ENCODE results near the gene ADAMTSL1.

- TF ChIP-seq ZNF142 (CRISPR knock-in tag; IDR thresholded peaks at IDR 0.05) (no peak), THAP9 (CRISPR knock-in tag; IDR thresholded peaks at IDR 0.05; ENCODE audit: borderline replicate concordance) (no peak), ZNF839 (CRISPR knock-in tag; IDR thresholded peaks at IDR 0.05; ENCODE audit: borderline replicate concordance) (no peak), MAX (IDR thresholded peaks at IDR 0.05) (no peak), NCOR1 (IDR thresholded peaks at IDR 0.05; ENCODE audit: borderline replicate concordance, low read length) (no peak)
Observed at GRCh38 chr9:18746631-18747030, 272.7 kb downstream of the ADAMTSL1 start.

All from HepG2 (cell line).